Stomach (tissue), 9 donors: ENCODE results near the gene YKT6. TPM values are rescaled to one million over a fixed set of nuclear protein-coding genes. Genes with fewer than 3 reads are reported as not detected.

Source experiments
- DNase-seq, 2 donors: peaks; one replicate each; pipeline versions ENCODE4 v3.0.0 to v3.0.0-alpha.2; 2013 to 2019
- H3K27ac ChIP-seq, 5 donors: fragments of 200-600 bp in 4 of 5; sonication (generic) in 4 of 5; one replicate each; pipeline ENCODE4 v1.5.1; 2013 to 2019; ENCODE audit warnings: mild to moderate bottlenecking in 1 of 5, moderate library complexity in 1 of 5
- H3K27me3 ChIP-seq, 3 donors: fragments of 200-600 bp; sonication (generic); one replicate each; pipeline ENCODE4 v1.5.1; 2017 to 2019; ENCODE audit warnings: mixed run types in 1 of 3
- H3K36me3 ChIP-seq, 4 donors: fragments of 200-600 bp; sonication (generic); 1 replicate in 3 of 4; 2 replicates in 1 of 4; pipeline ENCODE4 v1.5.1; 2016 to 2019
- H3K4me1 ChIP-seq, 4 donors: fragments of 200-600 bp; sonication (generic); one replicate each; pipeline ENCODE4 v1.5.1; 2016 to 2019
- H3K4me3 ChIP-seq, 4 donors: fragments of 200-600 bp; sonication (generic) in 3 of 4; one replicate each; pipeline ENCODE4 v1.5.1; 2016 to 2019; ENCODE audit warnings: mild to moderate bottlenecking in 1 of 4
- H3K9me3 ChIP-seq, 4 donors: fragments of 200-600 bp; sonication (generic); one replicate each; pipeline ENCODE4 v1.5.1; 2016 to 2019
- EP300 ChIP-seq: sonication (generic); formaldehyde crosslinking; IDR thresholded peaks from one replicate; pipeline ENCODE4 v1.6.1; 2017; ENCODE audit warnings: antibody characterized with exemption
- POLR2A ChIP-seq, 4 donors: fragments of 450-650 bp; IDR thresholded peaks; one replicate each; pipeline ENCODE4 v1.6.1; 2016; ENCODE audit warnings: antibody characterized with exemption in 4 of 4, control low read depth in 2 of 4, mild to moderate bottlenecking in 1 of 4, moderate library complexity in 1 of 4
- POLR2AphosphoS5 ChIP-seq, 3 donors: sonication (generic); formaldehyde crosslinking; IDR thresholded peaks; one replicate each; pipeline ENCODE4 v1.6.1; 2016; ENCODE audit warnings: antibody characterized with exemption in 3 of 3
- WGBS, 5 donors: extraction: QIAGEN DNeasy Blood & Tissue Kit in 3 of 5; methylation state at CpG; one replicate each; pipeline versions ENCODE4 v1.1.5 to v1.1.7; 2013 to 2018; 5-methylcytosine and 5-hydroxymethylcytosine counted together
- intact Hi-C: fragments of 100-400 bp; cut with DNase I; formaldehyde crosslinking; loops from one replicate; pipeline ENCODE4 v1.15.1; 2023; ENCODE audit warnings: low total_unique reads
- polyA plus RNA-seq, 3 donors: library from polyadenylated mRNA; stranded (reverse); fragments of 200-250 nt; gene quantifications; one replicate each; pipeline ENCODE4 v1.2.3, GENCODE V29; 2013
- total RNA-seq, 5 donors: library from RNA; depleted of rRNA; stranded (reverse); fragments of >200 nt; gene quantifications; one replicate each; pipeline versions ENCODE4 v1.1.0 to v1.2.3, GENCODE V29; 2014 to 2016
- TF ChIP-seq, protein P1 (sequence below), 7 experiments: fragments of 450-650 bp in 4 of 7; fragments of 200-600 bp in 3 of 7; sonication (generic) in 3 of 7; IDR thresholded peaks; one replicate each; pipeline ENCODE4 v1.5.1; 2016 to 2019; ENCODE audit warnings: antibody characterized with exemption in 7 of 7, control low read depth in 2 of 7, mild to moderate bottlenecking in 1 of 7
- donor health status: healthy with polysubstance abuse.
- donor health status: Bipolar disorder and iron deficiency.
- donor health status: healthy.

Gene YKT6
- total and polyA plus RNA-seq, 8 donors = 35.3 to 86.9 (median 52.2) TPM

DNA sequence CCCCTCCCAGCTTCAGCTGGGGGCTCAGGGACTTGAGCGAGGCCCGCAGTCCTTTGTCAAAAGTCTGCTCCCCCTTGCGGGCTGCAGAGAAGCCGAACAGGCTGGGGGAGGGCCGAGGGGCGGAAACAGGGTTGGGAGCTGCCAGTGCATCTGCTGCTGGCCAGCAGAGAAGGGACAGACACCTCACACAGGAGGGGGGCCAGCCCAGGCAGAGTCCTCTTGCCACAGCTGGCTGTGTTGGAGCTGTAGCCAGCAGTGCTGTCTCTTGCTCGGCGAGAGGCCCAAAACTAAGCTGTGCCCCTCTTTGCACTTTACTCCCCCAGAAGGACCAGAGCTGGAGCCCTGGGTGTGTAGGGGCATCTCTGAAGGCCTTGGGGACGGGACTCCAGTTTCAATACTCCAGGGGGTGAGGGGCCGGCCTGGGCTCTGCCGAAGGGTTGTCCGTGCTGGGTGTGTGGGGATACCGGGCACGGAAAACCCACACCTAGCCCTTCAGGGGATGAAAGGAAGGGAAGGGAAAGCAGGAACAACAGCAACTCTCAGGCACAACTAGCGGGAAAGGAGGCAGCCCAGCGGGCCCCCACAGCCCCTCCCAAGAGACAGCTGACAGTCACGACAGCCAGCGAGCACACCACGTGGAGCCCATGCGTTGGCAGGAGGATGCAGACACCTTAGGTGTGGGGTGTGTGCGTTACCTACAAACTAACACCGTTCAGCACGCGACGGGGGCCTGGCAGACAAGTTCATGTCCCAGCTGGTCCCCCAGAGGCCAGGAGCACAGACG lies 17.8 kb downstream of the YKT6 start:
- WGBS, 5 donors = 75 to 79% (median 76%) methylated on average over 24 to 26 of the region's 26 CpGs

DNA sequence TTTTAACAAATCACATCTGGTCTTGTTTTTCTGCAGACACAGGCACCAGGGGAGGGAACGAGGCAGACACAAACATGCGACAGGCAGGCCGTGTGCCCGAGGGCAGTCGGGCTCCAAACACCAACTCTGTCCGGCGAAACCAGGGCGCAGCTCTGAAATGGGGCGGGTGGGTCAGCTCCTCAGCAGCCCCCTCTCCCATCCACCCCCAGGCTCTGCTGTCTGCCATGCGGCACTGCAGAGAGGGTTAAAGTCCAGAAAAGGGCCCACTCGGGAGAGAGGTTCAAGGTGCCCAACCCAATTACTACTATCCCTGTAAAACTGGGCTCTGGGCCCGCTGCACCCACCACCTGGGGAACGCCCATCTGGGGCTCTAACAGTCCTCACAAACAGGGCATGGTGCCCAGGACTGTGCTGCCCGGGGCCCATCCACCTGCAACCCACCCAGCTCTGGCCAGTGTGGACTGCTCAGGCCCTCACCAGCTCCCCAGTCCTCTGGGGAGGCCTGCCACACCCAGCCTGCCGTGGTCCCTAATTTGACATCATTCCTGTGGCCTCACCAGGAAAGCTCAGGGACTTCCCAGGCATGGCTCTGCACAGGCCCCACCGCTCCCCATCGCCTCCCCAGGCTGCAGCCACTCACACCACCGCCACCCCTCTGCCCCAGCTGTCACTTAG lies 18.7 kb downstream of the YKT6 start:
- intact Hi-C loops = no loop called here
- WGBS, 5 donors = 88 to 93% (median 92%) methylated on average over 13 to 18 of the region's 18 CpGs

More for the DNA sequence above, 17.8 kb downstream of the YKT6 start:
- Histone ChIP-seq H3K27ac (no peak overlapping the region), H3K27me3 (peaks cover 0 to 11% (median 0%) of the 10 kb centered on the region in 3 donors), H3K36me3 (peaks cover 2 to 11% (median 5%) of the 10 kb centered on the region in 4 donors), H3K4me3 (no peak overlapping the region), H3K9me3 (peaks cover 0 to 6% (median 2%) of the 10 kb centered on the region in 4 donors), H3K4me1 (no peaks in the 10 kb centered on the region)
- intact Hi-C loops = no loop called here
- no peak for DNase-seq
- TF ChIP-seq, protein P1, sequence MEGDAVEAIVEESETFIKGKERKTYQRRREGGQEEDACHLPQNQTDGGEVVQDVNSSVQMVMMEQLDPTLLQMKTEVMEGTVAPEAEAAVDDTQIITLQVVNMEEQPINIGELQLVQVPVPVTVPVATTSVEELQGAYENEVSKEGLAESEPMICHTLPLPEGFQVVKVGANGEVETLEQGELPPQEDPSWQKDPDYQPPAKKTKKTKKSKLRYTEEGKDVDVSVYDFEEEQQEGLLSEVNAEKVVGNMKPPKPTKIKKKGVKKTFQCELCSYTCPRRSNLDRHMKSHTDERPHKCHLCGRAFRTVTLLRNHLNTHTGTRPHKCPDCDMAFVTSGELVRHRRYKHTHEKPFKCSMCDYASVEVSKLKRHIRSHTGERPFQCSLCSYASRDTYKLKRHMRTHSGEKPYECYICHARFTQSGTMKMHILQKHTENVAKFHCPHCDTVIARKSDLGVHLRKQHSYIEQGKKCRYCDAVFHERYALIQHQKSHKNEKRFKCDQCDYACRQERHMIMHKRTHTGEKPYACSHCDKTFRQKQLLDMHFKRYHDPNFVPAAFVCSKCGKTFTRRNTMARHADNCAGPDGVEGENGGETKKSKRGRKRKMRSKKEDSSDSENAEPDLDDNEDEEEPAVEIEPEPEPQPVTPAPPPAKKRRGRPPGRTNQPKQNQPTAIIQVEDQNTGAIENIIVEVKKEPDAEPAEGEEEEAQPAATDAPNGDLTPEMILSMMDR (IDR thresholded peaks at IDR 0.05) = no peak
- TF ChIP-seq POLR2A (IDR thresholded peaks at IDR 0.05) = no peak
- TF ChIP-seq POLR2AphosphoS5 (IDR thresholded peaks at IDR 0.05) = no peak
- TF ChIP-seq EP300 = no peak

DNA sequence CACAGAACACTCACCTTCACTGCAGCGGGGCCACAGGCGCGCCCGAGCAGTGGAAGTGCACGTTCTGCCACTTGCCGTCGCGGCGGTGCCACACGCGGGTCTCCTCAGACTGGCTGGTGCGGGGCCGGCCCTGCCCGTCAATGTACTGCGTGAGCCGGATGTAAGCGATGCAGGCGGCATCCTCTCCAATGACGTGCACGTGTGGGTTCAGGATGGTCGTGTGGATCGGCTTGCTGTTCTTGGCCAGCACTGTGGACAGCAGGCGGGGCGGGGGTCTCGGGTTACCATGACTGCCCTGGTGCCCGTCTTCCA lies 19.2 kb downstream of the YKT6 start:
- Histone ChIP-seq H3K27ac (no peak overlapping the region), H3K4me3 (no peak overlapping the region), H3K36me3 (no peaks in the 10 kb centered on the region), H3K9me3 (peaks cover 0 to 6% (median 2%) of the 10 kb centered on the region in 4 donors), H3K27me3 (peaks cover 0 to 22% (median 0%) of the 10 kb centered on the region in 3 donors), H3K4me1 (no peaks in the 10 kb centered on the region)
- intact Hi-C loops = no loop called here
- DNase-seq = no peak
- 88 to 97% (median 92%) methylated on average over 23 to 26 of the region's 26 CpGs for WGBS, 5 donors
- TF ChIP-seq, protein P1 (IDR thresholded peaks at IDR 0.05) = no peak
- no peak for TF ChIP-seq POLR2A (IDR thresholded peaks at IDR 0.05)
- no peak for TF ChIP-seq EP300
- TF ChIP-seq POLR2AphosphoS5 (IDR thresholded peaks at IDR 0.05) = no peak

More for the DNA sequence above, 18.7 kb downstream of the YKT6 start:
- no peak for DNase-seq
- H3K36me3 ChIP-seq = peaks cover 0 to 5% (median 0%) of the 10 kb centered on the region in 4 donors
- TF ChIP-seq, protein P1 (IDR thresholded peaks at IDR 0.05) = no peak
- TF ChIP-seq POLR2AphosphoS5 (IDR thresholded peaks at IDR 0.05) (no peak), POLR2A (IDR thresholded peaks at IDR 0.05) (no peak), EP300 (no peak)
- no peak overlapping the region for H3K4me3 ChIP-seq
- no peak overlapping the region for H3K27ac ChIP-seq
- H3K9me3 ChIP-seq = peaks cover 0 to 6% (median 2%) of the 10 kb centered on the region in 4 donors
- H3K27me3 ChIP-seq = peaks cover 0 to 17% (median 0%) of the 10 kb centered on the region in 3 donors
- no peaks in the 10 kb centered on the region for H3K4me1 ChIP-seq

DNA sequence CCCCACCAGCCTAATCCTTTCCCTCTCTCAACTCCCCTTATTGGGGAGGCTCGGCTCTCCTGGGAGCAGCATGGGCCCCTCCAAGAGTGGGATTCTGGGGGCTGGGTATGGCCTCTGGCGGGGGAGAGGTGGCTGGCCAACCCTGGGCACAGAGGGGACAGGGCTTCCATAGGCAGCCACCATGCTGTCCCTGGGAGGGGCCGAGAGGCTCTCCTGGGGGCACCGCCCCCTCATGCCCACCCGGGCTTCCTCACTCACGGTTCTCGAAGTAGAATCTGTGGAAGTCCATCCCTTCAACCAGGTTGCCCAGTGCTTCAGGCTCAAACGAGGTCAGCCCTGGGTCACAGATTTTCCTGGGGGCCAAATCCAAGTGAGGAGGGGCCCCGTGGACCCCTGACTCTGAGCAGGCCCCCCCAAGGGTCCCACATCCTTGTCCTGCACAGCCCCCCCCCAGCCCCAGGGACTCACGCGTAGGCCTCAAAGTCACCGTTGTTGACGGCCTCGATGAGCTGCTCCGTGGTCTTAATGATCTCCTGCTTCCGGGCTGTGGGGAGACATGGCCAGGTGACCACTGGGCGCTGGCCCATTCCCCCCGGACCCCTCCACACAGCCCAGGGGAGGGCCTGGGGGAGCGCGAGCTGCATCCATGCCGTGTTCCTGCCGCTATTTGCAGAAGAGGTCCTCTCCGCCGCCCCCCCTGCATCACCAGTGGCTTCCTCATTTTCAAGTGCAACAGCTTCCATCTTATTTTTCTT lies 19.8 kb downstream of the YKT6 start:
- no peak for DNase-seq
- WGBS, 5 donors = 83 to 92% (median 88%) methylated on average over 15 to 24 of the region's 24 CpGs
- H3K27me3 ChIP-seq = peaks cover 0 to 27% (median 5%) of the 10 kb centered on the region in 3 donors
- peaks cover 0 to 6% (median 2%) of the 10 kb centered on the region in 4 donors for H3K9me3 ChIP-seq
- TF ChIP-seq EP300 = no peak
- TF ChIP-seq POLR2A (IDR thresholded peaks at IDR 0.05) = no peak
- TF ChIP-seq, protein P1 (IDR thresholded peaks at IDR 0.05) = no peak
- TF ChIP-seq POLR2AphosphoS5 (IDR thresholded peaks at IDR 0.05) = no peak
- H3K4me3 ChIP-seq = no peak overlapping the region
- no peaks in the 10 kb centered on the region for H3K4me1 ChIP-seq
- H3K36me3 ChIP-seq = no peaks in the 10 kb centered on the region
- intact Hi-C loops = no loop called here
- no peak overlapping the region for H3K27ac ChIP-seq
